Fibroblast of the conjunctiva (primary cell): ENCODE measurements around the gene NIT2.

ENCODE experiments used
- DNase-seq: peaks from one replicate; pipeline ENCODE4 v3.0.0-alpha.2; 2010; ENCODE audit warnings: low read depth

The NIT2 gene

GRCh38 chr3:100399341-100400071 is 64.9 kb downstream of the NIT2 start:
- no peak for DNase-seq

GRCh38 chr3:100400419-100400779 is 65.8 kb downstream of the NIT2 start:
- DNase-seq: no peak

GRCh38 chr3:100400780-100401673 is 66.5 kb downstream of the NIT2 start, which contains the start of the genes LNP1 and TOMM70:
Gene LNP1 (plus strand): TSS chr3:100401539. CDS start chr3:100429730, 28,191 bp downstream.
Gene TOMM70 (minus strand): TSS chr3:100401089. CDS start chr3:100400949, 140 bp downstream.
- DNase-seq: peak; percentile 96

- DNase-seq: no peak
Observed at GRCh38 chr3:100401674-100402041, 67.1 kb downstream of the NIT2 start.

- DNase-seq: peak; percentile 61
Observed at GRCh38 chr3:100402256-100402655, 67.7 kb downstream of the NIT2 start.

- DNase-seq: no peak
Observed at GRCh38 chr3:100402891-100403290, 68.3 kb downstream of the NIT2 start.

GRCh38 chr3:100403362-100404249 is 69.0 kb downstream of the NIT2 start:
- DNase-seq: no peak

GRCh38 chr3:100404250-100404548 is 69.6 kb downstream of the NIT2 start:
- no peak for DNase-seq

GRCh38 chr3:100407164-100407563 is 72.6 kb downstream of the NIT2 start:
- no peak for DNase-seq

- no peak for DNase-seq
Observed at GRCh38 chr3:100407977-100408532, 73.5 kb downstream of the NIT2 start.
